GM08714 (cell line): ENCODE data around the gene OFD1.
A peak's percentile ranks its signal among the peaks of the same experiment; 100 is the strongest.

Experiments
- H3K4me3 ChIP-seq: fragments of 200-500 bp; sonication (Bioruptor generic); 2 replicates; pipeline ENCODE4 v1.5.1; 2014; ENCODE audit warnings: mild to moderate bottlenecking, low read length, inconsistent platforms
- ZNF274 ChIP-seq: IDR thresholded peaks from 2 replicates; pipeline ENCODE4 v1.6.1; 2012; ENCODE audit warnings: mild to moderate bottlenecking, low read depth, low read length

OFD1 gene

GRCh38 chrX:13734278-13735172 lies at the start of gene OFD1, which contains the start of gene TRAPPC2:
OFD1 (plus strand) TSS chrX:13734748; CDS start chrX:13735072, 324 bp downstream.
TRAPPC2 (minus strand) TSS chrX:13734620; CDS start chrX:13719963, 14,657 bp downstream.
- TF ChIP-seq ZNF274, result no peak
- H3K4me3 ChIP-seq, result peak within 1 kb of the TSS; percentile 88

- TF ChIP-seq ZNF274, result no peak
- peak overlapping the region; percentile 30 for H3K4me3 ChIP-seq
Observed at GRCh38 chrX:13685126-13685763, 49.3 kb upstream of the OFD1 start.

GRCh38 chrX:13687203-13687602 lies 47.3 kb upstream of the OFD1 start:
- no peak overlapping the region for H3K4me3 ChIP-seq
- TF ChIP-seq ZNF274, result no peak

GRCh38 chrX:13688384-13688957 lies 46.1 kb upstream of the OFD1 start:
- no peak for TF ChIP-seq ZNF274
- H3K4me3 ChIP-seq, result peak overlapping the region; percentile 98

GRCh38 chrX:13688958-13689740 lies 45.4 kb upstream of the OFD1 start, which contains the start of gene RAB9A:
RAB9A (plus strand) TSS chrX:13689128; CDS start chrX:13708747, 19,619 bp downstream.
- no peak for TF ChIP-seq ZNF274
- peak within 1 kb of the TSS; percentile 98 for H3K4me3 ChIP-seq

- no peak for TF ChIP-seq ZNF274
Observed at GRCh38 chrX:13689741-13690211, 44.8 kb upstream of the OFD1 start.

GRCh38 chrX:13690836-13691235 lies 43.7 kb upstream of the OFD1 start:
- peak overlapping the region; percentile 98 for H3K4me3 ChIP-seq
- no peak for TF ChIP-seq ZNF274

More at GRCh38 chrX:13689741-13690211, 44.8 kb upstream of the OFD1 start:
- peak overlapping the region; percentile 98 for H3K4me3 ChIP-seq

- peak overlapping the region; percentile 98 for H3K4me3 ChIP-seq
- TF ChIP-seq ZNF274, result no peak
Observed at GRCh38 chrX:13691841-13692371, 42.6 kb upstream of the OFD1 start.

GRCh38 chrX:13692771-13693231 lies 41.7 kb upstream of the OFD1 start:
- H3K4me3 ChIP-seq, result peak overlapping the region; percentile 98
- TF ChIP-seq ZNF274, result no peak

- no peak for TF ChIP-seq ZNF274
- H3K4me3 ChIP-seq, result peak overlapping the region; percentile 98; the same call in 1 of the 2 replicates
Observed at GRCh38 chrX:13693341-13693961, 41.1 kb upstream of the OFD1 start.

GRCh38 chrX:13694359-13694758 lies 40.2 kb upstream of the OFD1 start:
- no peak for TF ChIP-seq ZNF274
- peak overlapping the region; percentile 49; the same call in 1 of the 2 replicates for H3K4me3 ChIP-seq

GRCh38 chrX:13694983-13695382 lies 39.6 kb upstream of the OFD1 start:
- TF ChIP-seq ZNF274, result no peak
- H3K4me3 ChIP-seq, result peak overlapping the region; percentile 49; the same call in 1 of the 2 replicates

- TF ChIP-seq ZNF274, result no peak
- H3K4me3 ChIP-seq, result peak overlapping the region; percentile 19; the same call in 1 of the 2 replicates
Observed at GRCh38 chrX:13695601-13696115, 38.9 kb upstream of the OFD1 start.
